ENCODE measurements around the gene YIPF5. TPM values are rescaled to one million over a fixed set of nuclear protein-coding genes. Genes with fewer than 3 reads are reported as not detected.

YIPF5 gene
- polyA plus RNA-seq (ENCODE audit: insufficient read length): 65.2 TPM
- long read RNA-seq, donor 1, transcript YIPF5-201 (6 exons, 3,147 nt): major isoform, 27 of 29 reads
- long read RNA-seq, donor 1, partial matches to known transcripts: 0 of 29 reads
- long read RNA-seq, donor 1, other reads (novel, unspliced or antisense): 0 of 29 reads
- long read RNA-seq, donor 2, transcript YIPF5-201 (6 exons, 3,147 nt): major isoform, 25 of 27 reads
- long read RNA-seq, donor 2, partial matches to known transcripts: 0 of 27 reads
- long read RNA-seq, donor 2, other reads (novel, unspliced or antisense): 0 of 27 reads
- long read RNA-seq, donor 3, transcript YIPF5-201 (6 exons, 3,147 nt): major isoform, 16 of 17 reads
- long read RNA-seq, donor 3, partial matches to known transcripts: 0 of 17 reads
- long read RNA-seq, donor 3, other reads (novel, unspliced or antisense): 0 of 17 reads
- long read RNA-seq, donor 4, partial matches to known transcripts: 0 of 3 reads
- long read RNA-seq, donor 4, other reads (novel, unspliced or antisense): 0 of 3 reads
- long read RNA-seq, donor 5, transcript YIPF5-201 (6 exons, 3,147 nt): major isoform, 34 of 36 reads
- long read RNA-seq, donor 5, partial matches to known transcripts: 0 of 36 reads
- long read RNA-seq, donor 5, other reads (novel, unspliced or antisense): 0 of 36 reads
- long read RNA-seq, donor 6, transcript YIPF5-201 (6 exons, 3,147 nt): major isoform, 17 of 52 reads
- long read RNA-seq, donor 6, partial matches to known transcripts: 34 of 52 reads
- long read RNA-seq, donor 6, other reads (novel, unspliced or antisense): 0 of 52 reads
- long read RNA-seq, donor 7, transcript YIPF5-201 (6 exons, 3,147 nt): major isoform, 39 of 44 reads
- long read RNA-seq, donor 7, partial matches to known transcripts: 0 of 44 reads
- long read RNA-seq, donor 7, other reads (novel, unspliced or antisense): 0 of 44 reads
- long read RNA-seq, donor 8, transcript YIPF5-201 (6 exons, 3,147 nt): major isoform, 13 of 13 reads
- long read RNA-seq, donor 8, partial matches to known transcripts: 0 of 13 reads
- long read RNA-seq, donor 8, other reads (novel, unspliced or antisense): 0 of 13 reads

DNA sequence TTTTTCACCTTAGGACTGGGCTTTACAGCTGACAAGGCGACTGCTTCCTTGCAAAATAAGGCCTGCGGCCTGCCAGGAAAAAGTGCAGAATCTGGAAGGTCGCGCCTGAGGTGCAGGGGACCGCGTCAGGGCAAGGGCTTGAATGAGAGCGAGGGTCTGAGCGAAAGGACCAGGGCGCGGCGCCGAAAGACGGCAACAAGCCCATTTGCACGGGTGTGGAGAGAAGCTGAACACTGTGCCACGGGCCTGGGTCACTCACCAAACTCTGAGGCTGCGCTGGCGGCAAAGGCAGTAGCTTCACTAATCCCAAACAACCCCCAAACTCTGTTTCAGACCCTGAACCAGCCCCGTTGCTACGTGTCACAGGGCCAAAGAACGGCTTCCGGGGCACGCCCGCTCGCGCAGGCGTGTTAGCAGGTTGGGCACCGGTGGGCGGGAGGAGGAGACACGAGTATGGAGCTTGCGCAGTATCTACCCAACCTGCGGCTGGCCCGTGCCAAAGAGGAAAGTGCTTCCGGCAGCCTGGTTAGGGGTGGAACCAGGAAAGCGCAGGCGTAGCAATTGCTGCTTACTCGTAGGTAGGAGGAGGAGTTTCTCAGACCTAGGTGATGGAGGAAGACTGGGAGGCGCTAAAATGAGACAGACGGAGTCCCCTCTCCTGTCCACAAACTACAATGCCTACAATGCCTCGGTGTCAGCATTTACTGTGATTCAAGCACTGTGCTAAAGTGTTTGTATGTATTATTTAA lies at the start of gene YIPF5, which contains the start of gene KCTD16:
Gene YIPF5 (minus strand): TSS at position 384 of the 749 bp plus-strand sequence. CDS start 704 bp downstream, outside the sequence.
Gene KCTD16 (plus strand): TSS at position 598 of the 749 bp plus-strand sequence.
- DNase-seq: peak; percentile 95

- DNase-seq: no peak
These were observed 49.4 kb upstream of the YIPF5 start for GRCh38 chr5:144219869-144220268.

DNA sequence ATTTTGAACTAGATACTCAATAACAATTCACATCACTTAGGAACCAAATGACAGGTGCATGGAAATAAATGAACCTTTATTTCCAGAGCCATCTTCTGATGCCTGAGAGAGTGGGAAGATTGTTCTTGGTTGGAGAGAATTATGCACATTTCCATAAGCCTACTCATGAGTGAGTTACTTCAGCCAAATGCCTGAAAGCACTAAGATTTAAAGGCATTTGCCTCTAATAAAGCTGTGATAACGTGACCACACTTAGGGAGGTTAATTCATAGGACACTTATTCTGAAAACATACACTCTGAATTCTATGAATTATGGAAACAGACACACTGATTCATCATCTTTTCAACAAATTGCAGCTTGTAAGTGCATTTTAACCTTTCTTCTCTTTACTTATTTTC lies 40.2 kb upstream of the YIPF5 start:
- DNase-seq: no peak

DNA sequence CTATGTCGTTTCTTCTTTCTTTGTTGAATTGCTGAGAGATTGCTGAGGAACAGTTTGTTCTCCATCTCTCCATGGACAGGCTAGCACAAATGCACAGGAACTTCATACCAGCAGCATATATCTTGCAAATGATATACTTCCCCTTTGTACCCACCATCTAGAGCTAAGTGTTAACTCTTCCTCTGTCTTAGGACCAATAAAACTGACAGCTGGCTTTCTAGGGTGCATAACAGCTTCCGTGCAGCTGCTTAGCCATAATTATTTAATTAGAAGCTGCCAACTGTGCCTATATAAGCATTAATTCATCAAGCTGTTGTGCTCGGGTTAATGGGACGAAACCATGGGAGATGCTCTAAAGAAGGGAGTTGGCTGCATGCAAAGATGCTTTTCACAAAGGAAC lies 38.9 kb upstream of the YIPF5 start:
- DNase-seq: no peak

- DNase-seq: no peak
These were observed 37.5 kb upstream of the YIPF5 start for GRCh38 chr5:144207875-144208444.

DNA sequence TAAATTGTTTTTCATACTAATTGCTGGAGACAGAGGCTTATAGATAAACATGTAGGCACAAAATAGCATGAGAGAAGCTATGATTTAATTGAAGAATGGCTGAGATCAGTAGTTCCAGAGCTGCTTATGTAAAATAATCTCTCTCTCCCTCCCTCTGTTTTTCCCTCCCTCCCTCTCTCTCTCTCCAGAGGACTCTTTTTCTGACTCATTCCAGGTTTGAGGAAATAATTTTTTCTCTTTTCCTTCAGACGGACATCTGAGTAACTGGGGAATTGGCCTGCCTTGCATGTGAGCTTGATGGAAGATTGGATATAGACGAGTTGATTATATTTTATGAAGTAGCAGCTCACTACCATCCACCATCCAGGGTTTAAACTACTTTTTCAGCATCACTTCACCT lies 35.7 kb upstream of the YIPF5 start:
- DNase-seq: no peak

GRCh38 chr5:144205141-144205551 lies 34.7 kb upstream of the YIPF5 start:
- DNase-seq: no peak

DNA sequence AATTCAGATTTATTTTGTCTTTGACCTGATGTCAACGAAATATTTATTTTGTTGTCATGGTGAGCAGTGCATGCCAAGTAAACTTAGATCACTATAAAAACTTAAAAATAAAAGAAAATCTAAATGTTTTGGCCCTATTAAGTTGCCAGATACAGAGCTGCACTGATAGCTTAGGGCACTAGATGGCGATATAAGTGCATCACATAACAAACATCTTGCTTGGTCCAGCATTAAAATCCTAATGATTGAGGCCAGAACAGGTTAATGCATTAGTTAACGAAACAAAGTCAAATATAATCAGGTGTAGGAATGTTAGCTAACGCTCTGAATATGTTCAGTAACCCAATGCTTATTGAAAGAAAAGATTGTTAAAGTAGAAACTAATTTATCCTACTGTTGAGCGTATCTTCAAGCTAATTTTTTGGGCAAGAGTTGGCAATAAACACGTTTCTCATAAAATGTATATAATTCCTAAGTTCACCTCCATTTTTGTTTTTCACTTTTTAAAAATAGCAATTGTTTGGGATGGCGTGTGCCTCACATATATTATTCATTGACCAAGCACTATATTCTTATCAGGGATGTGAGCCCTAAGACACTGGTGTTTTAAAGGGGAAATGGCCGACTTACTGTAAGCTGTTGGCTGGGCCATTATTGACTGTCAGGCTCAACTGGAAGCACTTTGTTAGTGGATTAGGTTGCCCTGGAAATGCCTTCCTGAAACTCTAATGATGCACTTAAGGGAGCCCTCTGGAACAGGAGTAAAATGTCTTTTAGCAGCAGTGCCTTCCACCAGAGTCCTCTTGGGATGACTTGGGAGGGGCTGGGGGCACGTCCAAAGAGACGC lies 33.5 kb upstream of the YIPF5 start:
- peak; percentile 71 for DNase-seq

DNA sequence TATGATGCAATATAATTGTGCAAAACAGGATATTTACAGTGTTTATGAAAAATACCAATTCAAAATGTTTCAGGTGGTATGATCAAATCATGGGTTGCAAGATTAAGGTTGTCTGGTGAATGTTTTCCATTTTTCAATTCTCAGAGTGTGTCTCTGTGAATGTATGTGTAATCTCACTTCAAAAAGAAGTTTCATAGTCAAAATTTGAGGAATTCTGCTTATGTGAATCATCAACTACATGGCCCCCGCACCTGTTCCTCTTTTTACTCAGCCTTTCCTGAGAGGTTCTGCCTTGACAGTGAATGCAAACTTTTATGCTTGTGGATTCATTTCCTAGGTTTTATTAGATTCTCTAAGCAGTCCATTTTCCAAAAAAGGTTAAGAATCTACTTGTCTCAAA lies 32.3 kb upstream of the YIPF5 start:
- DNase-seq: no peak

- no peak for DNase-seq
These were observed 31.6 kb upstream of the YIPF5 start for GRCh38 chr5:144202072-144202471.

- DNase-seq: no peak
These were observed 31.1 kb upstream of the YIPF5 start for GRCh38 chr5:144201588-144201987.

DNA sequence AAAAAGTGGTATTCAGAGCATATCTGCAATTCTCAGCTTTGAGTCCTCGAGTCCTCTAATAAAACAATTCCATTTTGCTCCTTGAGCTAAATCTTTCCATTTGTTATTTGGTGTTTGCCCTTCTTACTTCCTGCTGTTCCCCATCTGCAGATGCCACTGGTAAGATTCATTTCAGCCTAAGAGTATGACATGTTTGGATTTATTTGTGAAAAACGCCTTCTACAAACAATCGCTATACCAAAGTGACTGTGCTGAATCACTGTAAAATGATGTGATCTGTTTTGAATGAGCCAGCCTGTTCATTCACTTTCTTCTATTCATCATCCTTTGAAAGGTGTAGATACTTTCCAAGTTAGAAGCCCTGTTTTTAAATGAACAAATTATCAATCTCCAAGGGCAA lies 27.9 kb upstream of the YIPF5 start:
- DNase-seq: no peak

- DNase-seq: no peak
These were observed 26.2 kb upstream of the YIPF5 start for GRCh38 chr5:144196612-144197011.

DNA sequence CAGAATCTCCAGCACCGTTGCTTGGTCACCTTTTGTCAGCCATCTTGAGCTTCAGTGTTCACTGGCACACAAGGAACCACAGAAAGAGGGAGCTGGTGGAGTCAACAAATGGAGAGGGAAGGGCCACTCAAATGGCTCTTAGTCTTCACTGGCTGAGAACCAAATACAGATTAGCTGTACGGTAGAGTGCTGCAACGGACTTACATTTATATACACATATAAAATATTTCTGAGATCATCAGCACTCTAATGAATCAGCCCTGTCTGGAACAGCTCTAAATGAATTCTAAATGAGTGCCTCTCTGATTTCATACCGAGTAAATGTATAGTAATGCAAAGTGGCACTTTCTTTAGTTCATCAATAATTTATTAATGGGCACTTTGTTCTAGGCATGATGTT lies 25.0 kb upstream of the YIPF5 start:
- DNase-seq: no peak

GRCh38 chr5:144194144-144194543 lies 23.7 kb upstream of the YIPF5 start:
- no peak for DNase-seq

DNA sequence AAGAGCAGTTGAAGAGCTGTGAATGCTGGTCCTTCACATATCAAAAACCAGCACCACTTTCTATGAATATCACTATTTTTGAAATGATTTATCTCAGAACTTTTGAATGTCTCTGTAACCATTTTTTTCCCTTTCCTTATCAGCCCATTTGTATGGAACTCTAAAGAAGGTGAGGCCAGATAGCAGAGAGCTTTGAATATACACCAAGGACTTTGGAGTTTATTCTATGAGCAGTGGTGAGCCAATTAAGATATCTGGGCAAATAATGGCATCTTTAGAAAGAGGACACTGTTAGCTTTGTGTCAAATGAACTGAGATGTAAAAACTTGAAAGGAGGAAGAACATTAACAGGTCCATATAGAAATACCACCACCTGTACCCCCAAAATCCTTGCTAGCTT lies 22.2 kb upstream of the YIPF5 start:
- no peak for DNase-seq

GRCh38 chr5:144191998-144192397 lies 21.5 kb upstream of the YIPF5 start:
- no peak for DNase-seq

- DNase-seq: no peak
These were observed 21.1 kb upstream of the YIPF5 start for GRCh38 chr5:144191531-144191930.

- no peak for DNase-seq
These were observed 19.5 kb upstream of the YIPF5 start for GRCh38 chr5:144189800-144190429.

DNA sequence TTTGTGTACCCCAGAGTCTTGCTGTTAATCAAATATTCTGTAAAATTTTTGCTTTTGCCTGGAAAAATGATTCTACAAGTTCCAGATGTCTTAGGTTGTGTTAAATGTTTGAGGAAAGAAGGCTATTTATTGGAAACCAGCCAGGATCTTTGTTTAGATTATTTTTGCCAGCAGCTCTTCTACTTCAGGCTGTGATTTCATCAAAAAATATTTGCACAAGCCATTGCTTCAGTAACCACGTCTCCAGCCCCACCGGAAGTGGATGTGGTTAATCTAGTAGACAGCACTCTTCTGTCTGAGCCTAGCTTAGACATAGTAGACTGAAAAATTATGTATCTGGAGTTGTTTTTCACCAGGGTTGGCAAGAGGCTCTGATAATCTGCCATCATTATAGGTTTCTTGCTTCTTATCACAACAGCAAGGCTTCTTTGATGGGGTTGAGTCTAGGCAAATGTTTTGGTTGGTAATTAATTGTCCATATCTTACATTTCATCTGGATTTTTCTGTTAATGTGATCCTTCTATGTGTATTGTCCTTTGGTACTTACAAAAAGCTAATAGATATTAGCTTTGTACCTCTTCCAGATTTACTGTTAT lies 17.3 kb upstream of the YIPF5 start:
- DNase-seq: no peak

Measured in left kidney (tissue), 8 donors.